Lower leg skin (tissue), 3 donors: ENCODE measurements around the gene AJAP1.

Source experiments
- POLR2A ChIP-seq, 2 donors: fragments of 450-650 bp; IDR thresholded peaks; one replicate each; pipeline ENCODE4 v1.6.1; 2016 to 2017; ENCODE audit warnings: antibody characterized with exemption in 2 of 2, mild to moderate bottlenecking in 1 of 2, moderate library complexity in 1 of 2
- TF ChIP-seq, protein P1 (sequence below), 3 donors: fragments of 450-650 bp; IDR thresholded peaks; one replicate each; pipeline ENCODE4 v1.5.1; 2016; ENCODE audit warnings: antibody characterized with exemption in 3 of 3, mild to moderate bottlenecking in 3 of 3, moderate library complexity in 2 of 3

DNA sequence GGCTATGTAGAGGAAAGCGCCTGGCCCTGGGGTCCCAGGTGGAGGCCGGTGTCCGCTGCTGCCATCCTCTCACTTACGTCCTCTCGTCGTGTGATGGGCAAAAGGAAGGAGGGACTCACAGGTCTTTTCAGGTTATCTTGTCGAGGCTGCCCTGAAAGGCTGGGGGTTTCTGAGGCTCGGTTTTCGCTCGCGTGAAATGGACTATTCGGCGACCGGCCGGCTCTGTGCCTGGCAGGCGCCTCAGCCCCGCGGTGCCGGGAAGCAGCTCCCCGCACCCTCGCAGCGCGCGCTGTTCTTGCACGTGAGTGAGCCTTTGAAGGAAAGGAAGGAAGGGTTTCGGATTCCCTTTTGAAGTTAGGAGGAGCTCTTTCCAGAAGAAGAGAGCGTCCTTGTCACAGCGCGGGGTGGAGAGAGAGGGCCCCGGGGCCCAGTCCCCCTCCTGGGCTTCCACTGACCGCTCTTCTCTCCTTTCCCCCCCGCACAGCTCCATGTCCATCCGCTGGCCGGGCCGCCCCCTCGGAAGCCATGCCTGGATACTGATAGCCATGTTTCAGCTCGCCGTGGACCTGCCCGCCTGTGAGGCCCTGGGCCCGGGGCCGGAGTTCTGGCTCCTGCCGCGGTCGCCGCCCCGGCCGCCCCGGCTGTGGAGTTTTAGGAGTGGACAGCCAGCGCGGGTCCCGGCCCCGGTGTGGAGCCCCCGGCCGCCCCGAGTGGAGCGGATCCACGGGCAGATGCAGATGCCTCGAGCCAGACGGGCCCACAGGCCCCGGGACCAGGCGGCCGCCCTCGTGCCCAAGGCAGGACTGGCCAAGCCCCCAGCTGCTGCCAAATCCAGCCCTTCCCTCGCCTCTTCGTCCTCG, 57.2 kb downstream of the AJAP1 start:
- TF ChIP-seq, protein P1, sequence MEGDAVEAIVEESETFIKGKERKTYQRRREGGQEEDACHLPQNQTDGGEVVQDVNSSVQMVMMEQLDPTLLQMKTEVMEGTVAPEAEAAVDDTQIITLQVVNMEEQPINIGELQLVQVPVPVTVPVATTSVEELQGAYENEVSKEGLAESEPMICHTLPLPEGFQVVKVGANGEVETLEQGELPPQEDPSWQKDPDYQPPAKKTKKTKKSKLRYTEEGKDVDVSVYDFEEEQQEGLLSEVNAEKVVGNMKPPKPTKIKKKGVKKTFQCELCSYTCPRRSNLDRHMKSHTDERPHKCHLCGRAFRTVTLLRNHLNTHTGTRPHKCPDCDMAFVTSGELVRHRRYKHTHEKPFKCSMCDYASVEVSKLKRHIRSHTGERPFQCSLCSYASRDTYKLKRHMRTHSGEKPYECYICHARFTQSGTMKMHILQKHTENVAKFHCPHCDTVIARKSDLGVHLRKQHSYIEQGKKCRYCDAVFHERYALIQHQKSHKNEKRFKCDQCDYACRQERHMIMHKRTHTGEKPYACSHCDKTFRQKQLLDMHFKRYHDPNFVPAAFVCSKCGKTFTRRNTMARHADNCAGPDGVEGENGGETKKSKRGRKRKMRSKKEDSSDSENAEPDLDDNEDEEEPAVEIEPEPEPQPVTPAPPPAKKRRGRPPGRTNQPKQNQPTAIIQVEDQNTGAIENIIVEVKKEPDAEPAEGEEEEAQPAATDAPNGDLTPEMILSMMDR (IDR thresholded peaks at IDR 0.05): no peak
- no peak for TF ChIP-seq POLR2A (IDR thresholded peaks at IDR 0.05)
